HEK293 (cell line): ENCODE data around the gene CAPS.
A peak's percentile ranks its signal among the peaks of the same experiment; 100 is the strongest.

Source experiments
- CTCF ChIA-PET: fragments of 350-600 bp; formaldehyde crosslinking; extraction: SDS; loops from one replicate; lab custom pipeline; 2021; ENCODE audit warnings: antibody characterized with exemption; lab: Yijun Ruan, JAX
- POLR2A ChIA-PET: fragments of 300-600 bp; formaldehyde crosslinking; extraction: SDS; loops from one replicate; lab custom pipeline; 2020; ENCODE audit warnings: antibody characterized with exemption, inconsistent platforms; lab: Yijun Ruan, JAX
- H3K27ac ChIP-seq: fragments of 200-500 bp; sonication (Bioruptor generic); 2 replicates; pipeline ENCODE4 v1.5.1; 2014; ENCODE audit warnings: low read depth, low read length, control low read depth, inconsistent platforms; ENCODE audit errors: extremely low read depth
- H3K36me3 ChIP-seq, 2 experiments: fragments of 200-500 bp in 1 of 2; sonication (Bioruptor generic) in 1 of 2; 1 replicate in 1 of 2; 2 replicates in 1 of 2; pipeline ENCODE4 v1.5.1; 2014 to 2017; ENCODE audit warnings: inconsistent platforms in 2 of 2, low read length in 2 of 2; ENCODE audit not compliant: control insufficient read depth in 2 of 2, insufficient read depth in 1 of 2
- H3K4me1 ChIP-seq: fragments of 200-500 bp; sonication (Bioruptor generic); 2 replicates; pipeline ENCODE4 v1.5.1; 2014; ENCODE audit warnings: mild to moderate bottlenecking, low read length, inconsistent platforms; ENCODE audit not compliant: control insufficient read depth, insufficient read depth
- H3K4me3 ChIP-seq: 2 replicates; pipeline ENCODE4 v1.5.1; 2011; ENCODE audit warnings: low read depth, mild to moderate bottlenecking, control low read depth, low read length, moderate library complexity
- H3K9me3 ChIP-seq: fragments of 200-500 bp; sonication (Bioruptor generic); 2 replicates; pipeline ENCODE4 v1.5.1; 2014; ENCODE audit warnings: low read depth, low read length, inconsistent platforms; ENCODE audit not compliant: control insufficient read depth, insufficient read depth
- EGR2 ChIP-seq: fragments of 450-650 bp; formaldehyde crosslinking; IDR thresholded peaks from 2 replicates; pipeline ENCODE4 v1.5.1; 2016; ENCODE audit warnings: low read depth, missing biosample characterization, missing genetic modification characterization
- GLI4 ChIP-seq: fragments of 450-650 bp; formaldehyde crosslinking; IDR thresholded peaks from 2 replicates; pipeline ENCODE4 v1.5.1; 2016; ENCODE audit warnings: missing biosample characterization, missing genetic modification characterization
- GLIS1 ChIP-seq: fragments of 450-650 bp; formaldehyde crosslinking; IDR thresholded peaks from 2 replicates; pipeline ENCODE4 v1.5.1; 2016; ENCODE audit warnings: missing biosample characterization, missing genetic modification characterization
- HOXC10 ChIP-seq: sonication (generic); formaldehyde crosslinking; IDR thresholded peaks from 2 replicates; pipeline ENCODE4 v1.8.1; 2023; ENCODE audit warnings: mild to moderate bottlenecking, missing genetic modification reagents
- KLF17 ChIP-seq: fragments of 450-650 bp; formaldehyde crosslinking; IDR thresholded peaks from 2 replicates; pipeline ENCODE4 v1.5.1; 2016; ENCODE audit warnings: missing biosample characterization, missing genetic modification characterization
- PRDM10 ChIP-seq: fragments of 450-650 bp; formaldehyde crosslinking; IDR thresholded peaks from 2 replicates; pipeline ENCODE4 v1.5.1; 2016; ENCODE audit warnings: missing biosample characterization, missing genetic modification characterization
- SP2 ChIP-seq: fragments of 450-650 bp; formaldehyde crosslinking; IDR thresholded peaks from 2 replicates; pipeline ENCODE4 v1.5.1; 2016; ENCODE audit warnings: missing biosample characterization, missing genetic modification characterization
- SP7 ChIP-seq: fragments of 450-650 bp; formaldehyde crosslinking; IDR thresholded peaks from 2 replicates; pipeline ENCODE4 v1.5.1; 2016; ENCODE audit warnings: missing biosample characterization, missing genetic modification characterization
- ZBTB17 ChIP-seq: fragments of 450-650 bp; formaldehyde crosslinking; IDR thresholded peaks from 2 replicates; pipeline ENCODE4 v1.5.1; 2016; ENCODE audit warnings: missing biosample characterization, missing genetic modification characterization
- ZEB2 ChIP-seq: fragments of 450-650 bp; formaldehyde crosslinking; IDR thresholded peaks from 2 replicates; pipeline ENCODE4 v1.5.1; 2016; ENCODE audit warnings: missing biosample characterization, missing genetic modification characterization
- ZFHX2 ChIP-seq: fragments of 450-650 bp; formaldehyde crosslinking; conservative IDR thresholded peaks from 2 replicates; pipeline ENCODE4 v1.5.1; 2016; ENCODE audit warnings: missing biosample characterization, missing genetic modification characterization
- ZFP3 ChIP-seq: fragments of 450-650 bp; formaldehyde crosslinking; IDR thresholded peaks from 2 replicates; pipeline ENCODE4 v1.5.1; 2016; ENCODE audit warnings: low read depth, missing biosample characterization, missing genetic modification characterization
- ZIC2 ChIP-seq: fragments of 450-650 bp; formaldehyde crosslinking; IDR thresholded peaks from 2 replicates; pipeline ENCODE4 v1.5.1; 2016; ENCODE audit warnings: missing biosample characterization, missing genetic modification characterization
- ZNF2 ChIP-seq: fragments of 450-650 bp; formaldehyde crosslinking; IDR thresholded peaks from 2 replicates; pipeline ENCODE4 v1.5.1; 2016; ENCODE audit warnings: missing biosample characterization, missing genetic modification characterization
- ZNF24 ChIP-seq: fragments of 450-650 bp; formaldehyde crosslinking; IDR thresholded peaks from 2 replicates; pipeline ENCODE4 v1.5.1; 2016; ENCODE audit warnings: missing biosample characterization, missing genetic modification characterization
- ZNF600 ChIP-seq: fragments of 450-650 bp; formaldehyde crosslinking; IDR thresholded peaks from 2 replicates; pipeline ENCODE4 v1.5.1; 2016; ENCODE audit warnings: missing biosample characterization, missing genetic modification characterization
- TF ChIP-seq, protein P1 (sequence below): fragments of 450-650 bp; formaldehyde crosslinking; IDR thresholded peaks from 2 replicates; pipeline ENCODE4 v1.5.1; 2016; ENCODE audit warnings: missing biosample characterization, missing genetic modification characterization
- TF ChIP-seq, protein P2 (sequence below): fragments of 450-650 bp; formaldehyde crosslinking; IDR thresholded peaks from 2 replicates; pipeline ENCODE4 v1.5.1; 2016; ENCODE audit warnings: missing biosample characterization, missing genetic modification characterization, borderline replicate concordance

The CAPS gene

DNA sequence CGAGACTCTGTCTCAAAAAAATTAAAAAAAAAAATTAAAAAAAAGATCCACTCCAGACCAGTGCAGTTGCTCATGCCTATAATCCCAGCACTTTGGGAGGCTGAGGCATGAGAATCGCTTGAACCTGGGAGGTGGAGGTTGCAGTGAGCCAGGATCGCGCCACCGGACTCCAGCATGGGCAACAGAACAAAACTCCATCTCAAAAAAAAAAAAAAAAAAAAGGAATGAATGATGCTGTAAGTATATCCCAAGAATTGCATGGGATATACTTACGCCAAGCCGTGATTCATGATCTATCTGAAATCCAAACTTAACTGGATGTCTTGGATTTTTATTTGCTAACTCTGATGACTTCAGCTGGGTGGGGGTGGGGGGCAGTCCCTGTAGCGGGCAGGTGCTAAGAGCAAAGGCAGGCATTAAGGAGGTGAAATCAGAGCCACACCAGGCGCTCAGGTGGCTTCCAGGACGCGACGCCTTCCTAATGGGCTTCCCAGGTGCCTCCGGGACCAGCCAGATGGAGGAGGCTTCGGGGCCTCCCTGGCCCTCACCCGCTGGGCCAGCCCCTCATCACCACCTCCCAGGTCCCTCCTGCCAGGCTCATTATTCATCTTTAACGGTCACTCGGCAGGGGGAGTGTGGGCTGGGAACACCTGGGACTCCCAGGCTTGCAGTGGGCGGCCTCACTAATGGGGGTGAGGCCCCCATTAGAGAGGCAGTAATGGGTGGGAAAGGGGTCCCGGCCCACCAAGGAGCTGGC lies 32.3 kb upstream of the CAPS start:
- TF ChIP-seq ZFHX2 (tag by site-specific recombination) (peak; percentile 74), EGR2 (peak; percentile 65), ZIC2 (tag by site-specific recombination) (peak; percentile 92), ZNF2 (no peak), HOXC10 (CRISPR knock-in tag) (no peak), ZBTB17 (tag by site-specific recombination) (peak; percentile 71), ZFP3 (peak; percentile 51; the same call in 1 of the 2 replicates), KLF17 (0 out of 2 replicates have a peak, but pooled peaks have one; percentile 22), GLI4 (tag by site-specific recombination) (no peak), SP2 (tag by site-specific recombination) (peak; percentile 37), GLIS1 (tag by site-specific recombination) (peak; percentile 98), ZEB2 (peak; percentile 25; the same call in 1 of the 2 replicates), ZNF24 (tag by site-specific recombination) (peak; percentile 94), SP7 (peak; percentile 17; the same call in 1 of the 2 replicates), PRDM10 (tag by site-specific recombination) (peak; percentile 13; the same call in 1 of the 2 replicates), ZNF600 (tag by site-specific recombination) (peak; percentile 25; the same call in 1 of the 2 replicates)
- TF ChIP-seq, protein P1, sequence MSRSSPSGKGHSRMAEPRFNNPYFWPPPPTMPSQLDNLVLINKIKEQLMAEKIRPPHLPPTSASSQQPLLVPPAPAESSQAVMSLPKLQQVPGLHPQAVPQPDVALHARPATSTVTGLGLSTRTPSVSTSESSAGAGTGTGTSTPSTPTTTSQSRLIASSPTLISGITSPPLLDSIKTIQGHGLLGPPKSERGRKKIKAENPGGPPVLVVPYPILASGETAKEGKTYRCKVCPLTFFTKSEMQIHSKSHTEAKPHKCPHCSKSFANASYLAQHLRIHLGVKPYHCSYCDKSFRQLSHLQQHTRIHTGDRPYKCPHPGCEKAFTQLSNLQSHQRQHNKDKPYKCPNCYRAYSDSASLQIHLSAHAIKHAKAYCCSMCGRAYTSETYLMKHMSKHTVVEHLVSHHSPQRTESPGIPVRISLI (tag by site-specific recombination) = peak; percentile 68; the same call in 1 of the 2 replicates
- TF ChIP-seq, protein P2, sequence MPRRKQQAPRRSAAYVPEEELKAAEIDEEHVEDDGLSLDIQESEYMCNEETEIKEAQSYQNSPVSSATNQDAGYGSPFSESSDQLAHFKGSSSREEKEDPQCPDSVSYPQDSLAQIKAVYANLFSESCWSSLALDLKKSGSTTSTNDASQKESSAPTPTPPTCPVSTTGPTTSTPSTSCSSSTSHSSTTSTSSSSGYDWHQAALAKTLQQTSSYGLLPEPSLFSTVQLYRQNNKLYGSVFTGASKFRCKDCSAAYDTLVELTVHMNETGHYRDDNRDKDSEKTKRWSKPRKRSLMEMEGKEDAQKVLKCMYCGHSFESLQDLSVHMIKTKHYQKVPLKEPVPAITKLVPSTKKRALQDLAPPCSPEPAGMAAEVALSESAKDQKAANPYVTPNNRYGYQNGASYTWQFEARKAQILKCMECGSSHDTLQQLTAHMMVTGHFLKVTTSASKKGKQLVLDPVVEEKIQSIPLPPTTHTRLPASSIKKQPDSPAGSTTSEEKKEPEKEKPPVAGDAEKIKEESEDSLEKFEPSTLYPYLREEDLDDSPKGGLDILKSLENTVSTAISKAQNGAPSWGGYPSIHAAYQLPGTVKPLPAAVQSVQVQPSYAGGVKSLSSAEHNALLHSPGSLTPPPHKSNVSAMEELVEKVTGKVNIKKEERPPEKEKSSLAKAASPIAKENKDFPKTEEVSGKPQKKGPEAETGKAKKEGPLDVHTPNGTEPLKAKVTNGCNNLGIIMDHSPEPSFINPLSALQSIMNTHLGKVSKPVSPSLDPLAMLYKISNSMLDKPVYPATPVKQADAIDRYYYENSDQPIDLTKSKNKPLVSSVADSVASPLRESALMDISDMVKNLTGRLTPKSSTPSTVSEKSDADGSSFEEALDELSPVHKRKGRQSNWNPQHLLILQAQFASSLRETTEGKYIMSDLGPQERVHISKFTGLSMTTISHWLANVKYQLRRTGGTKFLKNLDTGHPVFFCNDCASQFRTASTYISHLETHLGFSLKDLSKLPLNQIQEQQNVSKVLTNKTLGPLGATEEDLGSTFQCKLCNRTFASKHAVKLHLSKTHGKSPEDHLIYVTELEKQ = no peak
- POLR2A ChIA-PET = no interaction called here
- Histone ChIP-seq H3K9me3 (no peaks in the 10 kb centered on the region), H3K4me1 (no peaks in the 10 kb centered on the region), H3K27ac (no peak overlapping the region), H3K4me3 (no peak overlapping the region), H3K36me3 (no peaks in the 10 kb centered on the region)
- CTCF ChIA-PET = interaction anchor here (0.7 to 5.1 kb wide), 3 partner anchors 15 to 94 kb away, joined by 3 to 30 read pairs (median 5); no protein-coding TSS in a partner anchor
